NCI-H2081 treated with DMSO at 0.1 percent for 48 hours (cell line): Measurements from ENCODE around the gene PDE4A.
A peak's percentile ranks its signal among the peaks of the same experiment; 100 is the strongest.
"Not testable (repeated sequence)": the region's sequence is repeated elsewhere in the genome, so short reads cannot be mapped to it uniquely, and the experiment has no call there.

ENCODE experiments used
- DNase-seq: peaks from one replicate; lab custom pipeline; 2025; lab: John Stamatoyannopoulos, UW

The PDE4A gene

GRCh38 chr19:10403137-10404021 is 17.0 kb upstream of the PDE4A start, which contains the start of gene CDC37:
Gene CDC37 (minus strand): TSS chr19:10403542. CDS start chr19:10403479, 63 bp downstream.
- peak; percentile 63 for DNase-seq

DNA sequence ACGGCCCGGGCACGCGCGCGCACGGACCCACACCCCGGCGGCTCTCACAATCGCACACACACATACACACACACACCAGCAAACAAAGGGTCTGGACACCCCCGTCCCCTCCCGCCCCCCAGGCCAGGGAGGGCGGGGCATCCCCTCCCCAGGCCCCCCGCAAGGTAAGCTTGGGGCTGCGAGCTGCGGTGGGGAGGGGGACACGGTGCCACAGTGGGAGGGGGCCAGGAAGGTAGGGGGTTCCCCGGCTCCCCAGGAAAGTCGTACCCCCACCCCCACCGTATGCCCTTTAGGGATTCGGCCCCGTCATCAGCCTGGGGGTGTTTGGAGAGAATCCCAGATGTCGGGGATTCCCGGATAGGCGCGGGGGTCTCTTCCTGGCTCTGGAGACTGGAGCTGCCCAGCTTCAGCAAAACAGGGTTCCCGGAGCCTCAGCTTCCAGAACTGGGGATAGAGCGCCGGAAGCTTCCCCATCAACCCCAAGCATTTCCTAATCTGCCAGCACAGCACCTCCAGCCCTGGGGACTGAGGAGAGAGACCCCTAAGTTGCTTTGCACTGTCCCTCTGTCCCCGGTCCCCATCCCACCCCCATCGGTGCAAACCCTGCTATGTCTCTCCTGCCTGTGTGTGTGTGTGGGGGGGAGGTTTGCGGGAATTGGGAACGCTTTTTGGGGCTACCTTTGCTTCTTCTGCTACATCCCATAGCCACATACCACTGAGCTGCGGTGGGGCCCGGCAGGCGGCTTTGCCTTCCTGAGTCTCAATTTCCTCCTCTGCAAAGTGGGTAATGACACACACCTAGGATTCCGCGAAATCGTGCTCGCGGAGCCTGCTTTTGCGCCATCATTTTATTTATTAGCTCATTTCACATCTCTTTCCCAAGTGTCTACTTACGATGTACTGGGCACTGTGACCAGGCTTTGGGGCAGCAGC is 15.2 kb upstream of the PDE4A start:
- no peak for DNase-seq

DNA sequence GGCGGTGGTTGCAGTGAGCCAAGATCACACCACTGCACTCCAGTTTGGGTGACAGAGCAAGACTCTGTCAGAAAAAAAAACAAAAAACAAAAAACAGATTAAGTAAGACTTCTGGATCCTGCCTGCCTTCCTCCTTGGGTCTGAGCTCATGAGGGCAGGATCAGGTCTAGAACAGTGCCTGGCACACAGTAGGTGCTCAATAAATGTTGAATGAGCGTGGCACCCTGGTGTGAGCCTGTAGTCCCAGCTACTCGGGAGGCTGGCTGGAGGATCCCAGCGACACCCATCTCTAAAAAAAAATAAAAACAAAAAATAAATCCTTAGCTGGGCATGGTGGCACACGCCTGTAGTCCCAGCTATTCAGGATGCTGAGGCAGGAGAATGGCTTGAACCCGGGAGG is 14.1 kb upstream of the PDE4A start:
- DNase-seq: no peak

DNA sequence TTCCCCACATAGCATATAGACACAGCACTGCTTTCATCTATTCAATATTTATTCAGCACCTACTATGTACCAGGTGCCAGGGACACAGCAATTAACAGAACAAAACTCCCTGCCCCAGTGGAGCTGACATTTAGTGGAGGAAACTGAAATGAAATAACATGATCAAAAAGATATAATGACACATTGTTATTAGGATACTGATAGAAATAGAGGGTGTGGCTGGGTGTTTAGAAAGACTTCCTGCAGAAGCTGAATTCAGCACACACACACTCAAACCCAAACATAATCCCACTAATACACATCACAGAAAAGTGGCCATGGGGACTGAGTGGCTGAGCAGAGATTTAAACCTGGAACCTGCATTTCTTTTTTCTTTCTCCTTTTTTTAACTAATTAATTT is 13.2 kb upstream of the PDE4A start:
- no peak for DNase-seq

DNA sequence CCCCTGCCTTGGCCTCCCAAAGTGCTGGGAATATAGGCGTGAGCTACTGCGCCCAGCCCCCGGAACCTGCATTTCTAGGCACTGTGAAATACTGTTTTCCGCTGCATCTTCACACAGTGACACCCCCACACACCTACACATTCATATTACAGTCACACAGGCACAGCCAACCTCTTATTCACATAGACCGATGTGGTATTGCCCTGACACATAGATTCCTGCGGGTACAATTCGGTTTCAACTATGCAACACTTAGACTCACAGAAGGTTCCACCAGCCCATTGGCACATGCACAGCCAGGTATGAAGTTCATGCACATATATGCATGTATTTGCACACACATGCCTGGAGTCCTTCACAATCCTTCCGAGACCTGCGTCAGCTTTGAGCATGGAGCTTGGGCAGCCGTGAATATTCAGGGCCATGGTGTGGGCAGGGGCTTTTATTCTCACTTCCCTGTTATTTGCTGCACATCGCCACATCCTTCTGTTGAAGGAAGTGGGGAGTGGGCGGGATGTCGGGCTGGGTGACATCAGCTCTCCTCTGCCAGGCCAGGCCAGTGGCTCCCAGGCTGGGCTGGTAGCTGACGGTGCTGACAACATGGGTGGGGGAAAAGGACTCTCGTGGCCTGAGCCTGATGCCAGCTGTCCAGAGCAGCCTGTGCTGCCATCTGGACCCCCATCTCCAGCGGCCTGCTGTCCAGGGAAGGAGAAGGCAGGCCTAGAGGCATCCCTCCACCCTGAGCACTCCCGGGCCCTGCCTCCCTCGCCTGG is 11.6 kb upstream of the PDE4A start:
- no peak for DNase-seq

DNA sequence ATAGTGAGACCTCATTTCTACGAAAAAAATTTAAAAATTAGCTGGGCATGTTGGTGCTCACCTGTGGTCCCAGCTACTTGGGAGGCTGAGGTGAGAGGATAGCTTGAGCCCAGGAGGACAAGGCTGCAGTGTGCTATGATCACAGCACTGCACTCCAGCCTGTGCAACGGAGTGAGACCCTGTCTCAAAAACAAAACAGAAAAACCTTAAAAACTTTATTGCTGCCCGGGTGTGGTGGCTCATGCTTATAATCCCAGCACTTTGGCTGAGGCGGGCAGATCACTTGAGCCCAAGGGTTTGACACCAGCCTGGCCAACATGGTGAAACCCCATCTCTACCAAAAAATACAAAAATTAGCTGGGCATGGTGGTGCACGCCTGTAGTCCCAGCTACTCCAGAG is 9.1 kb upstream of the PDE4A start:
- DNase-seq: not testable (repeated sequence)

DNA sequence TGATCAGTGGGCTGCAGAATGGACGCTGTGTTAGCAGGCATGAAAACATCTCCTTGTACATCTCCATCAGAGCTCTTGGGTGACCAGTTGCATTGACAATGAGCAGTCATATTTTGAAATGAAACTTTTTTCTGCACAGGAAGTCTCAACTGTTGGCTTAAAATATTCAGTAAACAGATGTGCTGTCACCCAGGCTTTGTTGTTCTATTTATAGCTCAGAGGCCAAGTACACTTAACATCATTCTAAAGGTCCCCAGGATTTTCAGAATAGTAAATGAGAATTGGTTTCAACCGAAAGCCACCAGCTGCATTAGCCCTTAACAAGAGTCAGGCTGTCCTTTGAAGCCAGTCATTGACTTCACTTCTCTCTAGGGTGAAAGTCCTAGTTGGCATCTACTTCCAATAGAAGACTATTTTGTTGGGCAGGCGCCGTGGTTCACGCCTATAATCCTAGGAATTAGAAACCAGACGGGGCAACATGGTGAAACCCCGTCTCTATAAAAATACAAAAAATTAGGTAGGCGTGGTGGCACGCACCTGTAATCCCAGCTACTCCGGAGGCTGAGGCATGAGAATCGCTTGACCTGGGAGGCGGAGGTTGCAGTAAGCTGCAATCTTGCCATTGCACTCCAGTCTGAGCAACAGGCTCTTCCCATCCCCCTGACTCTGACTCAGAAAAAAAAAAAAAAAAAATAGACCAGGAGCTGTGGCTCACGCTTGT is 7.9 kb upstream of the PDE4A start:
- no peak for DNase-seq

- DNase-seq: no peak
Observed at GRCh38 chr19:10416083-10416379, 4.3 kb upstream of the PDE4A start.

DNA sequence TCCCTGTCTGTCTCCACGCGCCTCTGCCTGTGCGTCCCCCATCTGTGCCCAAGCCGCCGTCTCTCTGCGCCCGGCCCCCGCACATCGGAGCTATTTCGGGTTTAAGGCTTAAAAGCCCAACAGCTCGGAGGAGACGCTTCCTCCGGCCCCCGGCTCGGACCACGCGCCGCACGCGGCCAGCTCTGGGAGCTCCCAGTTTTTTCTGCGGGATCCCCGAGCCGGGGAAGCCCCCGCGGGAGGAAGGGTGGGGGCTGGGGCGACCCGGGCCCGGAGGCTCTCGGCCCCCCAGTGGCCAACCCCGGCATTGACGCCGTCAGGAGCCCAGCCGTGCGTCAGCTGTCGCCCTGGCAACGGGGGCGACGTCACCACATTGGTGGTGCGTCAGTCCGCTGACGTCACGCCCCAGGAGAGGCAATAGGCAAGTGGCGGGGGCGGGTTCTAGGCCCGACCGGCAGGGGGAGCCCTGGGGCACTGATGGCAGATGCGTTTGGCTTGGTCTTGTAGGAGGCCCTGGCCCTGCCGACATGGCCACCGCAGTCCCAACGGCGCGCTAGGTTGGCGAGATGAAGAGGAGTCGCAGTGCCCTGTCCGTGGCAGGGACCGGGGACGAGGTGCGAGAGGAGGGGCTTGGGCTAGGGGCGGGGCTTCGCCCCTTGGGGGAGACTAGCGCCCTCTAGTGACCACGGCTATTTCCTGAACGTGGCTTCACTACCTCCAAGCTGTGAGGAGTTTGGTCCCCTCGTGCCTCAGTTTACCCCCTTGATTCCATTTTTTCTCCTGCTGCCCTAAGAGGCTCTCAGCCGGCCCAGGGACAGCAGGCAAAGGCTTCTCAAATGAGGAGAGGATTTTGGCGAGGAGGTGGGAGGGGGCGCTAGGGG is 3.7 kb upstream of the PDE4A start:
- no peak for DNase-seq

- DNase-seq: no peak
Observed at GRCh38 chr19:10417541-10418234, 2.6 kb upstream of the PDE4A start.

GRCh38 chr19:10418235-10418484 is 2.2 kb upstream of the PDE4A start:
- no peak for DNase-seq

DNA sequence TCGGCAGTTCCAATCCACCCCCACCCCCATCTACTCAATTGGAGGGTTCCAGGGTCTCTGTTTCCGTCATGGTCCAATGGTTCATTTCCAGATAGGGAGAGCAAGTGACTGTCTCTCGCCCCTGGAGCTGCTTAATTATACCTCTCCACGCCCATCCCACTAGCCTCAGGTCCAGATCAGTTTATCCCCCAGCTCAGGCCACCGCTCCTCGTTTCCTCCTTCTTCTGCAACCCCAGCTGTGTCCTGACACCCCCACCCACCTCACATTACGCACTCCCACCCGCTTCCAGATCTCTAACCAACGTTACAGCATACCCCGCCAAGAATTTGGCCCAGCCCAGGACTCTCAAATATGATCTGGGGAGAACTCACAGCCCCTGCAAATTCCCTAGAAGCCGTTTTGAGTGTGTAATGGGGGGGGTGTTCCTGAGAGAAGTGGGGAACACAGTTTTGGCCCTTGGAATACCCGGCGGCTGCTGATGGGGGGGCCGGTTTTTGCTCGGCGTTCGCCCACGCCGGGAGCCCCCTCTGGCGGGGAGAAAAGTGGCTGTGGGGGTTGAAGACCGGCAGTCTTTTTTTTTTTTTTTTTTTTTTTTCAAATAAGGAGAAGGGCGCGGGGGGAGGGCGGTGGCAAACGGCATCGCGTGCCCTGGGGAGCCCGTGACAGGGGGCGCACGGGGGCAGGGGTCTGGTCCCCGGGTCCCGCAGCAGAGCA is 1.7 kb upstream of the PDE4A start:
- DNase-seq: no peak

- no peak for DNase-seq
Observed at GRCh38 chr19:10419200-10419645, 1.1 kb upstream of the PDE4A start.

DNA sequence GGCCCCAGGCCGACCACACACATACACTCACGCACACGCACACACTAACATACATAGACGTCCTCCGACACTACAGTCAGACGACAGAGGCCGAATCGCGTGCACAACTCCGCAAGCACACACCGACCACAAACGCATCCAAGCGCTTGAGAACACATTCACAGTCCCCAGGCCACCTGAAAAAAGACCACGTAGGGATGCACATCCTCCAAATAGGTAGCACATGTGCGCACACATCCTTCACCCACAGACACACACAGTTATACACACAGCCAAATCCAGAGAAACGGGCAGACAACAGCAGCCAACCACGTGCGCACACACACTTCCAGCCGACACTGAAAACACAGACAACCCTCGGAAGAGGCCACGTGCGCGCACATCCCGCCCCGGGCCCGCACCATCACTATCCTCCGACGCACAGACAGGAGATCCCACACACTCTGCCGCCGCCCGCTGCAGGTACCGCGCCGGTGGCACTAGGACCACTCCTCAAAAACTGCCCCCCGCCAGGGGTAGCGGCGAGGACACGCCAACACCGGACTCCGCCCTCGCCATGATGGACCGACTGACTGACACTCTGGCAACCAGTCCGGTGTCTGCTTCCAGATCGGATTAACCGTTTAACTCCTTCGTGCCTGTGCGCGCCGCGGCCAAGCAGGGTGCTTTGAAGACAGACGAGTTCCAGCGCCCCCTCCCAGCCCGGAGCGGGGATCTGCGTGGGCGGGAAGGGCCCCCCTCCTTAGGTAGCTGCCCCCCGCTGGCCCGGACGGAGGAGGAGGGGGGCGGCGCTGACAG is 493 bp upstream of the PDE4A start:
- peak; percentile 43 for DNase-seq

GRCh38 chr19:10421240-10422045 is 1.1 kb downstream of the PDE4A start:
- DNase-seq: no peak

GRCh38 chr19:10422046-10422461 is 1.7 kb downstream of the PDE4A start:
- DNase-seq: no peak

- no peak for DNase-seq
Observed at GRCh38 chr19:10422846-10423245, 2.5 kb downstream of the PDE4A start.
